ENCODE measurements around the gene KLK7. TPM values are rescaled to one million over a fixed set of nuclear protein-coding genes. Genes with fewer than 3 reads are reported as not detected.

KLK7 gene
- total and polyA plus RNA-seq, 2 of the 4 experiments (the other 2 are of a cell fraction): not detected

GRCh38 chr19:51027873-51028272 is 44.2 kb upstream of the KLK7 start:
- TF ChIP-seq CHD1 (IDR thresholded peaks at IDR 0.05; ENCODE audit: low read depth, low read length): no peak
- no peak for TF ChIP-seq FOS (IDR thresholded peaks at IDR 0.05; ENCODE audit: low read depth, low read length)
- no peak for TF ChIP-seq NFE2L2 (IDR thresholded peaks at IDR 0.05; ENCODE audit: low read depth, low read length)
- TF ChIP-seq CEBPB (IDR thresholded peaks at IDR 0.05; ENCODE audit: low read depth, low read length): no peak
- TF ChIP-seq ELK1 (IDR thresholded peaks at IDR 0.05; ENCODE audit: borderline replicate concordance, low read depth, low read length): no peak
- Histone ChIP-seq H4K20me1 (ENCODE audit: insufficient read depth, low read length) (no peaks in the 10 kb centered on the region), H3K18ac (ENCODE audit: low read depth, low read length) (no peak overlapping the region), H3K14ac (replicated peaks; ENCODE audit: low read depth, low read length) (no peak overlapping the region), H3K9me1 (ENCODE audit: insufficient read depth, low read length) (no peaks in the 10 kb centered on the region), H2AFZ (replicated peaks; ENCODE audit: low read length, poor library complexity) (no peak overlapping the region), H3K4me2 (ENCODE audit: low read depth, low read length) (no peak overlapping the region), H2BK20ac (ENCODE audit: low read depth, low read length) (no peak overlapping the region), H3K56ac (ENCODE audit: extremely low read depth, insufficient read depth, low read length) (no peak overlapping the region), H4K5ac (ENCODE audit: low read depth, low read length) (no peak overlapping the region), H3K36me3 (ENCODE audit: control insufficient read depth, insufficient read depth, low read length) (no peaks in the 10 kb centered on the region), H2BK5ac (ENCODE audit: low read depth, low read length, poor library complexity, severe bottlenecking) (no peak overlapping the region), H2AK9ac (replicated peaks; ENCODE audit: low read depth, low read length, poor library complexity) (no peak overlapping the region), H3K4me3 (ENCODE audit: insufficient read depth, low read depth, low read length) (no peak overlapping the region), H3K27me3 (ENCODE audit: control insufficient read depth, insufficient read depth, low read length) (no peaks in the 10 kb centered on the region), H3K9ac (ENCODE audit: low read depth, low read length) (no peak overlapping the region), H4K91ac (ENCODE audit: insufficient read depth, low read depth, low read length) (no peak overlapping the region), H3K4me1 (ENCODE audit: control insufficient read depth, insufficient read depth, low read length) (no peaks in the 10 kb centered on the region), H3K27ac (ENCODE audit: insufficient read depth, low read length) (no peak overlapping the region), H3K4ac (ENCODE audit: low read depth, low read length) (no peak overlapping the region), H3K23ac (ENCODE audit: low read depth, low read length) (no peak overlapping the region), H2AK5ac (ENCODE audit: low read depth, low read length) (no peak overlapping the region), H4K8ac (ENCODE audit: low read depth in 2 of 2, low read length in 2 of 2) (no peak overlapping the region), H3K9me3 (ENCODE audit: control insufficient read depth, insufficient read depth, low read length) (peaks cover 6% of the 10 kb centered on the region; the same call in 1 of the 2 replicates), H3K79me1 (ENCODE audit: low read depth in 1 of 2, low read length in 2 of 2) (no peaks in the 10 kb centered on the region), H2BK15ac (ENCODE audit: low read depth, low read length) (no peak overlapping the region), H2BK120ac (ENCODE audit: low read depth, low read length) (no peak overlapping the region)
- ATAC-seq (ENCODE audit: low read depth) (no peak), DNase-seq (no peak)
- intact Hi-C loops (cut with micrococcal nuclease): no loop called here
- no CpG with 5 or more reads among the region's 5 CpGs for WGBS, 2 experiments (ENCODE audit: extremely low coverage in 2 of 2, insufficient read length in 1 of 2)
- in situ Hi-C loops (cut with MboI; ENCODE audit: low sequenced_read_pairs): no loop called here
- BruUV-seq (replicated peaks): no TSS peak
- ChIA-PET CTCF (no interaction called here), POLR2A (ENCODE audit: unreplicated experiment) (no interaction called here)
- dilution Hi-C loops (cut with HindIII; ENCODE audit: low sequenced_read_pairs, unreplicated experiment): no loop called here
